ENCODE measurements around the gene PITPNM3.

Gene PITPNM3

DNA sequence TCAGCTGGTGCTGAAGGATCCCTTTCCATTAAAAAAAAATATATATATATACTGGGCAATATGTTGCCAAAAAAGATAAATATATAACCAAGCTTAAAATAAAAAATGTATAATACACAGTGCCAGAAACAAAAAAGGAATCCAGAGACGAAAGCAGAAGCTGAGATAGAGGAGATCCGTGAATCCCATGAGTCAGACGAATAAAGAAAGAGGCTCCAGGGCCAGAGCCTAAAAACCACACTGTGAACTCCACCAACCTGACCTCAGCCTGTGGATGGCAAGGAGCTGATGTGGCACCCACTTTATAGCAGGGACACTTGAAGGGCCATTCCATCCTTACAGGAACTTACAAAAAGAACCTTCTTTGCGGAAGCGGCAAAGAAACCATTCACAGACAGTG, 34.8 kb downstream of the PITPNM3 start:
- Histone ChIP-seq H3K36me3 (ENCODE audit: insufficient read depth, low read length) (no peaks in the 10 kb centered on the region), H3K9me3 (ENCODE audit: low read length) (no peaks in the 10 kb centered on the region), H3K27me3 (ENCODE audit: control insufficient read depth in 1 of 2, insufficient read depth in 2 of 2, low read length in 2 of 2) (no peaks in the 10 kb centered on the region), H3K4me1 (ENCODE audit: insufficient read depth, low read length) (no peaks in the 10 kb centered on the region), H3K27ac (ENCODE audit: low read depth, low read length) (no peak overlapping the region), H3K9ac (ENCODE audit: low read length) (no peak overlapping the region), H3K4me3 (ENCODE audit: low read depth in 1 of 2, low read length in 2 of 2) (no peak overlapping the region)

DNA sequence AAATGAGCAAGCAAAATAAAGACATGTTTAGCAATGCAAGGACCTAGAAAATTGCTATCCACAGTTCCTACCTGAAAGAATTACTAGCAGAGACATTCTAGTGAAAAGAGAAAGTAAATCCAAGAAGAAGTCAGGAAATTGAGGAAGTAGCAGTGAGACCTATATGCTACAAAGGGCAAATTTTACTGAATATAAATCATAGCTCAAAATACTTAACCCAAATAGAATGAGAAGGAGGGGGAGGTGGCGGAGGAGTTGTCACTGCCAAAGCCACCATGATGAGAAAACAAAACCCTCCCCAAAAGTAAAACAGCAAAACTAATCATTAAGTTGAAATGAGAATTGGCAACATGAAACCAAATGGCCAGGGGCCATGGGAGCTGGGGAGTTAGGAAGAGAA, 39.3 kb downstream of the PITPNM3 start:
- H3K4me1 ChIP-seq (ENCODE audit: insufficient read depth, low read length), result no peaks in the 10 kb centered on the region

DNA sequence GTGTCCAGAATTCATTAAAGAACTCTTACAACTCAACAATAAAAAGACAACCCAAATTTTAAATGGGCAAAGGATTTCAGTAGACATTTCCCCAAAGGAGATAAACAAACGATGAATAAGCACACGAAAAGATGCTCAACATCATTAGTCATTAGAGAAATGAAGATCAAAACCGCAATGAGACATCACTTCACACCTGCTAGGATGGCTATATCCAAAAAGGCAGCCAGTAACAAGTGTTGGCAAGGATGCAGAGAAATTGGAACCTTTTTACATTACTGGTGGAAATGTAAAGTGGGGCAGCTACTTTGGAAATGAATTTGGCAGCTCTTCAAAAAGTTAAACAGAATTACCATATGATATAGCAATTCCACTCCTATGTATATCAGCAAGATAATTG, 42.0 kb downstream of the PITPNM3 start:
- Histone ChIP-seq H3K9me3 (ENCODE audit: low read length) (no peaks in the 10 kb centered on the region), H3K4me1 (ENCODE audit: insufficient read depth, low read length) (peaks cover 1% of the 10 kb centered on the region), H3K27me3 (ENCODE audit: control insufficient read depth in 1 of 2, insufficient read depth in 2 of 2, low read length in 2 of 2) (no peaks in the 10 kb centered on the region), H3K9ac (ENCODE audit: low read length) (no peak overlapping the region), H3K36me3 (ENCODE audit: insufficient read depth, low read length) (no peaks in the 10 kb centered on the region), H3K4me3 (ENCODE audit: low read depth in 1 of 2, low read length in 2 of 2) (no peak overlapping the region), H3K27ac (ENCODE audit: low read depth, low read length) (no peak overlapping the region)

More for the DNA sequence above, 39.3 kb downstream of the PITPNM3 start:
- no peaks in the 10 kb centered on the region for H3K9me3 ChIP-seq (ENCODE audit: low read length)
- no peaks in the 10 kb centered on the region for H3K36me3 ChIP-seq (ENCODE audit: insufficient read depth, low read length)
- H3K4me3 ChIP-seq (ENCODE audit: low read depth in 1 of 2, low read length in 2 of 2), result no peak overlapping the region
- no peak overlapping the region for H3K27ac ChIP-seq (ENCODE audit: low read depth, low read length)
- H3K9ac ChIP-seq (ENCODE audit: low read length), result no peak overlapping the region
- no peaks in the 10 kb centered on the region for H3K27me3 ChIP-seq (ENCODE audit: control insufficient read depth in 1 of 2, insufficient read depth in 2 of 2, low read length in 2 of 2)

DNA sequence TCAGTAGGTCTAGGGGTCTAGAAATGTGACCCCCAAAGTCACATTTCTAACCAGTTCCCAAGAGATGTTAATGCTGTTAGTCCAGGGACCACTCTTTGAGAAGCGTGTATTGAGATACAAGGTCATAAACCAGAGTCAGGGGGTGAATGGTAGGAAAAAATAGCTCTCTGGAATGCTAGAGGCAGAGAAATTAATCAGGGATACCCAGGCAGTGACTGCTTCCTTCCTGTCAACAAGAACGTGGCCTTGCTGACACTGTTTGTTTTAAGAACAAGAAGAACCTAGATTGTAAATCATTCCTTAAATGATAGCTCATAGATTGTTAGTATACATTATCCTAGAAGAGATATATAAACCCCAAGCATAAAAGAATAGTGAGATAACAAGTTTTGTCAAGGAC, 43.8 kb downstream of the PITPNM3 start:
- H3K4me1 ChIP-seq (ENCODE audit: insufficient read depth, low read length), result peaks cover 19% of the 10 kb centered on the region

DNA sequence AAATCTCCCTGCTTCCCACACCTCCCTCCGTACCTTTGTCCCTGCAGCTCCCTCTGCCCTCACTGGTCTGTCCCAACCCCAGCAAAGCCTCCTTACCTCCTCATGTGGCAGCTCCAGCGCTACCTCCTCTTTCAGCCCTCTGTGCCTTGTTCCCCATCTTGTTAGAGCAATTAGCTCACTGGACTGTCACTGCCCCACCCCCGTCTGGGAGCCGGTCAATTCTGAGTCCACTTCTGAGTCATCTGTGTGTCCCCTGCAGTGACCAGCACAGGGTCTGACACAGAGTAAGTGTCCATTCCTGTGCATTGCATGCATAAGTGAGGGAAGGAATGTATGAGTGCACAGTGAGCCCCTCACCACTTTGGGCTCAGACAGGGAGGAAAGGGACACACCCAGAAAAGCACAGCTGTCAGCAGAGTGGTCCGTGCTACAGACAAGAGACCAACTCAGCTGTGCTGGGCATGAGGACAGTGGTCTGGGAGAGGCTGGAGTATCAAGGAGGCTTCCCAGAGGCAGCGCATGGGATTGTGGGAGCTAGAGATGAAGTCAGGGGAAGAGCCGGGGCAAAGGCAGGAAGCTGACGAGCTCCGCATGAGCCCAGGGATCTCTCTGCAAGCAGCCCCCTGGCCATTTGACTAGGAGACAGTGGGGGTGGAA, 45.9 kb downstream of the PITPNM3 start:
- H3K9me3 ChIP-seq (ENCODE audit: low read length), result no peaks in the 10 kb centered on the region
- H3K36me3 ChIP-seq (ENCODE audit: insufficient read depth, low read length), result no peaks in the 10 kb centered on the region
- no peak overlapping the region for H3K9ac ChIP-seq (ENCODE audit: low read length)
- no peaks in the 10 kb centered on the region for H3K27me3 ChIP-seq (ENCODE audit: control insufficient read depth in 1 of 2, insufficient read depth in 2 of 2, low read length in 2 of 2)
- H3K4me3 ChIP-seq (ENCODE audit: low read depth in 1 of 2, low read length in 2 of 2), result no peak overlapping the region
- no peak overlapping the region for H3K27ac ChIP-seq (ENCODE audit: low read depth, low read length)
- peaks cover 38% of the 10 kb centered on the region for H3K4me1 ChIP-seq (ENCODE audit: insufficient read depth, low read length)

More for the DNA sequence above, 43.8 kb downstream of the PITPNM3 start:
- no peaks in the 10 kb centered on the region for H3K36me3 ChIP-seq (ENCODE audit: insufficient read depth, low read length)
- no peak overlapping the region for H3K27ac ChIP-seq (ENCODE audit: low read depth, low read length)
- H3K4me3 ChIP-seq (ENCODE audit: low read depth in 1 of 2, low read length in 2 of 2), result no peak overlapping the region
- no peak overlapping the region for H3K9ac ChIP-seq (ENCODE audit: low read length)
- no peaks in the 10 kb centered on the region for H3K9me3 ChIP-seq (ENCODE audit: low read length)
- H3K27me3 ChIP-seq (ENCODE audit: control insufficient read depth in 1 of 2, insufficient read depth in 2 of 2, low read length in 2 of 2), result no peaks in the 10 kb centered on the region

DNA sequence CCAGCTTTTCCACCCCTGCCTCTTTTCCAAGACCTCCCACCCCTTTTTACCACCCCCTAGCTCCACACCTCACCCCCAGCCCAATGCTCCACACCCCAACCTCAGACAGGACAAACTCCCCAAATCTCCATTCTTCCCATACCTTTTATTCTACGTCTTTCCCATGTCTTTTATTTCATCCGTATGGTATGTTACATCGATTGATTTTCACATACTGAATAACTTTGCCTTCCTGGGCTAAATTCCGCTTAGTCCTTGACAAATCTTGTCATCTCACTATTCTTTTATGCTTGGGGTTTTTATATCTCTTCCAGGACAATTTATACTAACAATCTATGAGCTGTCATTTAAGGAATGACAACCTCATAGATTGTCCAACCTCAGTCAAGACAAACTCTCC, 46.4 kb downstream of the PITPNM3 start:
- Histone ChIP-seq H3K9me3 (ENCODE audit: low read length) (no peaks in the 10 kb centered on the region), H3K4me3 (ENCODE audit: low read depth in 1 of 2, low read length in 2 of 2) (no peak overlapping the region), H3K27me3 (ENCODE audit: control insufficient read depth in 1 of 2, insufficient read depth in 2 of 2, low read length in 2 of 2) (no peaks in the 10 kb centered on the region), H3K4me1 (ENCODE audit: insufficient read depth, low read length) (peaks cover 39% of the 10 kb centered on the region), H3K9ac (ENCODE audit: low read length) (no peak overlapping the region), H3K27ac (ENCODE audit: low read depth, low read length) (no peak overlapping the region), H3K36me3 (ENCODE audit: insufficient read depth, low read length) (no peaks in the 10 kb centered on the region)

DNA sequence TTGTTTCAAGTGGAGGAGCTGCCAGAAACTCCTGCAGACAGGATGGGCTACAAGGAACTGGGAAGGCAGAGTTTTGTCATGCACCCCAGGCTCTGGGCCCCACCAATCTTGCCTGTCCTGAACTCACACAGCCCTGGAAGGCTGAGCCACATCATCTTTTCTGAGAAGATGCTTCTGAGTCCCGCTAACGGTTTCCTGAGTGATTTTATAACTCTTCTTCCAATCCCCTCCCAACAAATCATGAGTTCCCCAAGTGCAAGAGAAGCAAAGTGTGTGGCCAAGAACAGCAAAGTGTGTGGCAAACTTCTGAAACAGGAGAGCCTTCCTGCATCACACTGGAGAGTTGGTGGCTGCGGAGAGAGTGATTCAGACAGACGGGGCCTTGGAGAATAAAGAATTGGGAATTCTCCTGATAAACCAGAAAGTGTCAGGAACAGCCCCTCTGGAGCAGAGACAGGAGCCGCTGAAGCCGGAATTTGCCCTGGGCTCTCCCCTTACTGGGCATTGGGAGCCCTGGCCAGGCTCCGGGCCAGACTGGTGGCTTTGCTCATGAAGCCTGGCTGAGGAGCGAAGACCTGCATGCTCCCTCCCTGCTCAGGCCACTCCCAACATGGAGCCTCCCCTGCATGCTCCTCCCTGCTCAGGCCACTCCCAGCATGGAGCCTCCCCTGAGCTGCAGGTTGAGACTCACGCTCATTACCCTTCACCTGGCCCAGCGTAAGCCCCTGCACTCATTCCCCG, 47.2 kb downstream of the PITPNM3 start:
- Histone ChIP-seq H3K4me1 (ENCODE audit: insufficient read depth, low read length) (peaks cover 39% of the 10 kb centered on the region), H3K4me3 (ENCODE audit: low read depth in 1 of 2, low read length in 2 of 2) (no peak overlapping the region), H3K9me3 (ENCODE audit: low read length) (no peaks in the 10 kb centered on the region), H3K27me3 (ENCODE audit: control insufficient read depth in 1 of 2, insufficient read depth in 2 of 2, low read length in 2 of 2) (no peaks in the 10 kb centered on the region), H3K36me3 (ENCODE audit: insufficient read depth, low read length) (no peaks in the 10 kb centered on the region), H3K27ac (ENCODE audit: low read depth, low read length) (peak overlapping the region; percentile 12), H3K9ac (ENCODE audit: low read length) (no peak overlapping the region)

DNA sequence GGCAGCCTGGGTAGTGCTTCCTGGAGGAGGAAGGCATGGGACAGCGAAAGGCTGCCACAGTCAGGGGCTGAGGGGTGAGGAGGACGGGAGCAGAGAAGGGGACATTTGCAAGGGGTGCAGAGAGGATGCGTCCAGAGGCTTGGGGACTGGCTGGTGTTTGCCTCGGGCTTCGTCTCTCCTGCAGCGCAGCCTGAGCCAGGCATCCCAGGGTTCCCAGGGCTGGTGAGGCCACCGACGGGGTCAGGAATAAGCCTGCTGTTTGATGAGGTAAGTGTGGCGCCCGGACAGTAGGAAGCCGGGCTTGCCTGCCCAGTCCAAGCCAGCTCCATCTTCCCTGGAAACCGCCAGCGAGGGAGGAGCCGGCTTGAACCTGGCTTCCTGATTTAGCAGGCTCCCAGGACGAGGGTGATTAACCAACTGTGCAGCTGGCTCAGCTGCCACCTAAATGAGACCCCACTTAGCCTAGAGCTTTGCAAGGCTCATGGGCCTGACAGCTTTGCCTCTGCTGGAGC, 47.8 kb downstream of the PITPNM3 start:
- H3K36me3 ChIP-seq (ENCODE audit: insufficient read depth, low read length), result no peaks in the 10 kb centered on the region
- H3K27ac ChIP-seq (ENCODE audit: low read depth, low read length), result peak overlapping the region; percentile 12
- no peaks in the 10 kb centered on the region for H3K9me3 ChIP-seq (ENCODE audit: low read length)
- H3K4me3 ChIP-seq (ENCODE audit: low read depth in 1 of 2, low read length in 2 of 2), result no peak overlapping the region
- no peaks in the 10 kb centered on the region for H3K27me3 ChIP-seq (ENCODE audit: control insufficient read depth in 1 of 2, insufficient read depth in 2 of 2, low read length in 2 of 2)
- peaks cover 39% of the 10 kb centered on the region for H3K4me1 ChIP-seq (ENCODE audit: insufficient read depth, low read length)
- H3K9ac ChIP-seq (ENCODE audit: low read length), result no peak overlapping the region

DNA sequence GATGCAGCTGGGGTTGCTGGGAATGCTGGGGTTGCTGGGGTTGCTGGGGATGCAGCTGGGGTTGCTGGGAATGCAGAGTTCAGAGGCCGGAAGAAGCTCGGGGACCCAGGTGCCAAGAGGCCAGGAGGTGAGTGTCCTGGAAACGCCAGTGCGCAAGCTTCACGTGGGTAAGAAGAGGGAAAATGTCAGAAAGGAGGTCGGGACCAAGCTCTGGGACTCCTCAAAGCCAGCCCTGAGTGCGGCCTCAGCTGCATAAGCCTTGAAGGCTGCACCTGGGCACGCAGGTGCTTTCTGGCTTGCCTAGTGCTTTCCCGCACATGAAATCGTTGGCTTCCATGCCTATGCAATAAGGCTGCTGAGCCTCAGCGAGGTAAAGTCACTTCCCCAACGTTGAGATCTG, 48.3 kb downstream of the PITPNM3 start:
- Histone ChIP-seq H3K27me3 (ENCODE audit: control insufficient read depth in 1 of 2, insufficient read depth in 2 of 2, low read length in 2 of 2) (no peaks in the 10 kb centered on the region), H3K27ac (ENCODE audit: low read depth, low read length) (no peak overlapping the region), H3K4me3 (ENCODE audit: low read depth in 1 of 2, low read length in 2 of 2) (no peak overlapping the region), H3K9me3 (ENCODE audit: low read length) (no peaks in the 10 kb centered on the region), H3K9ac (ENCODE audit: low read length) (no peak overlapping the region), H3K36me3 (ENCODE audit: insufficient read depth, low read length) (no peaks in the 10 kb centered on the region), H3K4me1 (ENCODE audit: insufficient read depth, low read length) (peaks cover 39% of the 10 kb centered on the region)

DNA sequence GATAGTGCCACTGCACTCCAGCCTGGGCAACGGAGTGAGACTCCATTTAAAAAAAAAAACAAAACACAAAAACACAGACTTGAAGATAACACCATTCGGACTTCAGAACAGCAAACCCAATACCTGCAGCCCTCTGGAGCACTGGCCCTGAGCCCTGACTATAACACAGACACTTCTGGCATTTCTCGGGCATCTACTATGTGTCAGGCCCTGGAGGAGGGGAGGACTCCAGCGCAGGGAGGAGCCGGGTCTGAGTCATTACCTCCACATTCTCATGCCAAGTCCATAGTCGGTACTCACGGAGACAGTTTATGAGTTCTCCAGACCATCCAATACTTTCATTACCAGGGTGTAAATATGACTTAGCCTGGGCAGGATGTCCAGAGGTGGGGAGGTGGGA, 48.8 kb downstream of the PITPNM3 start:
- Histone ChIP-seq H3K27ac (ENCODE audit: low read depth, low read length) (no peak overlapping the region), H3K9ac (ENCODE audit: low read length) (no peak overlapping the region), H3K27me3 (ENCODE audit: control insufficient read depth in 1 of 2, insufficient read depth in 2 of 2, low read length in 2 of 2) (no peaks in the 10 kb centered on the region), H3K4me3 (ENCODE audit: low read depth in 1 of 2, low read length in 2 of 2) (no peak overlapping the region), H3K9me3 (ENCODE audit: low read length) (no peaks in the 10 kb centered on the region), H3K4me1 (ENCODE audit: insufficient read depth, low read length) (peaks cover 39% of the 10 kb centered on the region), H3K36me3 (ENCODE audit: insufficient read depth, low read length) (no peaks in the 10 kb centered on the region)

DNA sequence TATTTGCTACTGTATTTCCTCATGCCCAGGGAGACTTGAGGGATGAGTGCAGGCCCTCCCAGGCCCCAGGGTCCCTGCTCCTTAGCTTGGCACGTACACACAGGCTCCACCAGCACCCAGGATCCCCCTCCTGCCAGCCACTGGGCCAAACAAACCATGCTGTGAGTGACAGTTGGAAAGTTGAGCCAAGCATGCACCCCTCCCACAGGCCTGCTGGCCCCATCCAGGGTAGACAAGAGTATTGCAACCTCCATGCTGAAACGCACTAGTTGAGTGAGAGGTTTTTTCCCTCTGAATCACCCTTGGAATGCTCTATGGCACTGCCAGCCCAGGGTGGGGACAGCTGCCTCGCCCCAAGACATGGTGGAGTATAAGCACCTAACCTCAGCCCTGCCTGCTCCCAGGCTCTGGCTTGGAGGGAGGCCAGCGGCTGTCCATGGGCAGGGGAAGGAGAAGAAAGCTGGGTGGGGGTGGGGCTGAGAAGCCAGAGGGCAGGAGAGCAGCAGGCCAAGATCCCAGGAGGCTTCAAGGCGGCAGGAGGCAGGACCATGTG, 49.6 kb downstream of the PITPNM3 start:
- no peak overlapping the region for H3K9ac ChIP-seq (ENCODE audit: low read length)
- H3K4me1 ChIP-seq (ENCODE audit: insufficient read depth, low read length), result peaks cover 39% of the 10 kb centered on the region
- H3K27ac ChIP-seq (ENCODE audit: low read depth, low read length), result no peak overlapping the region
- no peaks in the 10 kb centered on the region for H3K36me3 ChIP-seq (ENCODE audit: insufficient read depth, low read length)
- H3K27me3 ChIP-seq (ENCODE audit: control insufficient read depth in 1 of 2, insufficient read depth in 2 of 2, low read length in 2 of 2), result no peaks in the 10 kb centered on the region
- H3K4me3 ChIP-seq (ENCODE audit: low read depth in 1 of 2, low read length in 2 of 2), result no peak overlapping the region
- no peaks in the 10 kb centered on the region for H3K9me3 ChIP-seq (ENCODE audit: low read length)
